ENCODE data around the gene UBAC2.
A peak's percentile ranks its signal among the peaks of the same experiment; 100 is the strongest.

Gene UBAC2

DNA sequence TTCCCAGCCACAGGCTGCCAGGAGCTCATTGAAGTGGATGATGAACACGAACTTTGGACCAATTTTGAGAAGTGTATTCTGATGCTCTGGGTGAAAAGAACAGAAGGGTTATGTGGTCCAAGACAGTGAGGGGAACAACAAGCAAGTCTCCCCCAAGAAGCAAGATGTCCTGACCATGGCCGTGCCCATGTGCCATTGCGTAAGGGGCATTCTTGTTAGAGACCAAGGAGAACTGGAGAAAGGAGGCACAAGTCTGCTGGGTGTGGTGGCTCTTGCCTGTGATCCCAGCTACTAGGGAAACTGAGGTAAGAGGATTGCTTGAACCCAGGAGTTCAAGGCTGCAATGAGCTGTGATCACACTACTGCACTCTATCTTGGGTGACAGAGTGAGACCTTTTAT lies 27.0 kb upstream of the UBAC2 start:
- no peaks in the 10 kb centered on the region for H3K27me3 ChIP-seq (ENCODE audit: control insufficient read depth, insufficient read depth, low read length)
- no peak overlapping the region for H3K9ac ChIP-seq
- H3K4me1 ChIP-seq: no peaks in the 10 kb centered on the region
- no peak for TF ChIP-seq CTCF (IDR thresholded peaks at IDR 0.05)
- no peak overlapping the region for H2AFZ ChIP-seq
- no peak overlapping the region for H3K4me3 ChIP-seq (ENCODE audit: low read depth, low read length)
- H3K4me2 ChIP-seq (ENCODE audit: low read length): no peak overlapping the region
- H3K27ac ChIP-seq: no peak overlapping the region
- H3K79me2 ChIP-seq: no peaks in the 10 kb centered on the region
- H3K36me3 ChIP-seq (ENCODE audit: control insufficient read depth, insufficient read depth, low read length): no peaks in the 10 kb centered on the region
- no peaks in the 10 kb centered on the region for H3K9me3 ChIP-seq (ENCODE audit: control insufficient read depth, low read length)

- Histone ChIP-seq H2AFZ (no peak overlapping the region), H3K4me1 (no peaks in the 10 kb centered on the region), H3K36me3 (ENCODE audit: control insufficient read depth, insufficient read depth, low read length) (no peaks in the 10 kb centered on the region), H3K4me3 (ENCODE audit: low read depth, low read length) (no peak overlapping the region), H3K9me3 (ENCODE audit: control insufficient read depth, low read length) (no peaks in the 10 kb centered on the region), H3K79me2 (no peaks in the 10 kb centered on the region), H3K27ac (no peak overlapping the region), H3K9ac (no peak overlapping the region), H3K4me2 (ENCODE audit: low read length) (no peak overlapping the region), H3K27me3 (ENCODE audit: control insufficient read depth, insufficient read depth, low read length) (no peaks in the 10 kb centered on the region)
- no peak for TF ChIP-seq CTCF (IDR thresholded peaks at IDR 0.05)
These were observed 26.0 kb upstream of the UBAC2 start for GRCh38 chr13:99174533-99175100.

GRCh38 chr13:99176309-99177276 lies 24.1 kb upstream of the UBAC2 start:
- H3K9me3 ChIP-seq (ENCODE audit: control insufficient read depth, low read length): no peaks in the 10 kb centered on the region
- H3K79me2 ChIP-seq: no peaks in the 10 kb centered on the region
- no peaks in the 10 kb centered on the region for H3K27me3 ChIP-seq (ENCODE audit: control insufficient read depth, insufficient read depth, low read length)
- no peaks in the 10 kb centered on the region for H3K4me1 ChIP-seq
- H3K36me3 ChIP-seq (ENCODE audit: control insufficient read depth, insufficient read depth, low read length): no peaks in the 10 kb centered on the region
- H3K4me2 ChIP-seq (ENCODE audit: low read length): peak overlapping the region; percentile 46
- no peak overlapping the region for H3K9ac ChIP-seq
- peak; percentile 75 for TF ChIP-seq CTCF (IDR thresholded peaks at IDR 0.05)
- no peak overlapping the region for H3K27ac ChIP-seq
- H3K4me3 ChIP-seq (ENCODE audit: low read depth, low read length): no peak overlapping the region
- peak overlapping the region; percentile 19 for H2AFZ ChIP-seq

GRCh38 chr13:99178636-99179035 lies 22.0 kb upstream of the UBAC2 start:
- Histone ChIP-seq H3K4me2 (ENCODE audit: low read length) (no peak overlapping the region), H3K9ac (no peak overlapping the region), H3K9me3 (ENCODE audit: control insufficient read depth, low read length) (no peaks in the 10 kb centered on the region), H3K36me3 (ENCODE audit: control insufficient read depth, insufficient read depth, low read length) (no peaks in the 10 kb centered on the region), H3K4me3 (ENCODE audit: low read depth, low read length) (no peak overlapping the region), H3K27me3 (ENCODE audit: control insufficient read depth, insufficient read depth, low read length) (no peaks in the 10 kb centered on the region), H2AFZ (no peak overlapping the region), H3K79me2 (no peaks in the 10 kb centered on the region), H3K4me1 (no peaks in the 10 kb centered on the region), H3K27ac (no peak overlapping the region)
- TF ChIP-seq CTCF (IDR thresholded peaks at IDR 0.05): no peak
